GM12865 (cell line): ENCODE results near the gene NUPR2.
"Not testable (repeated sequence)": the region's sequence is repeated elsewhere in the genome, so short reads cannot be mapped to it uniquely, and the experiment has no call there.

Experiments
- DNase-seq: peaks from one replicate; pipeline ENCODE4 v3.0.0; 2010; ENCODE audit warnings: low read depth
- H3K4me3 ChIP-seq: 2 replicates; pipeline ENCODE4 v1.5.1; 2011; ENCODE audit warnings: mild to moderate bottlenecking, low read depth, low read length, control low read depth
- TF ChIP-seq, protein P1 (sequence below): IDR thresholded peaks from 2 replicates; pipeline ENCODE4 v1.5.1; 2011; ENCODE audit warnings: low read length, control low read depth, low read depth, inconsistent platforms; ENCODE audit not compliant: insufficient read depth; ENCODE audit errors: missing control alignments

NUPR2 gene

DNA sequence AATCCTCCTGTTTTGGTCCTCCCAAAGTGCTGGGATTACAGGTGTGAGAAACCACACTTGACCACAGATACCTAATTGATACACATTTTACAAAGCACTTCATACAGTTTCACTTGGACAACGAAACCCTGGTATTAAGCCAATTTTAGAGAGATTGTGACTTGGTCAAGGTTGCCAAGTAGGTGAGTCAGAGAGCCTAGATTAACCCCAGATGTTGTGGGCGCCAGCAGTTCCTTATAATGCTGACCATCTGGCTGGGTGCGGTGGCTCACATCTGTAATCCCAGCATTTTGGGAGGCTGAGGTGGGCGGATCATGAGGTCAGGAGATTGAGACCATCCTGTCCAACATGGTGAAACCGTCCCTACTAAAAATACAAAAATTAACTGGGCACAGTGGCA is 18.5 kb downstream of the NUPR2 start:
- TF ChIP-seq, protein P1, sequence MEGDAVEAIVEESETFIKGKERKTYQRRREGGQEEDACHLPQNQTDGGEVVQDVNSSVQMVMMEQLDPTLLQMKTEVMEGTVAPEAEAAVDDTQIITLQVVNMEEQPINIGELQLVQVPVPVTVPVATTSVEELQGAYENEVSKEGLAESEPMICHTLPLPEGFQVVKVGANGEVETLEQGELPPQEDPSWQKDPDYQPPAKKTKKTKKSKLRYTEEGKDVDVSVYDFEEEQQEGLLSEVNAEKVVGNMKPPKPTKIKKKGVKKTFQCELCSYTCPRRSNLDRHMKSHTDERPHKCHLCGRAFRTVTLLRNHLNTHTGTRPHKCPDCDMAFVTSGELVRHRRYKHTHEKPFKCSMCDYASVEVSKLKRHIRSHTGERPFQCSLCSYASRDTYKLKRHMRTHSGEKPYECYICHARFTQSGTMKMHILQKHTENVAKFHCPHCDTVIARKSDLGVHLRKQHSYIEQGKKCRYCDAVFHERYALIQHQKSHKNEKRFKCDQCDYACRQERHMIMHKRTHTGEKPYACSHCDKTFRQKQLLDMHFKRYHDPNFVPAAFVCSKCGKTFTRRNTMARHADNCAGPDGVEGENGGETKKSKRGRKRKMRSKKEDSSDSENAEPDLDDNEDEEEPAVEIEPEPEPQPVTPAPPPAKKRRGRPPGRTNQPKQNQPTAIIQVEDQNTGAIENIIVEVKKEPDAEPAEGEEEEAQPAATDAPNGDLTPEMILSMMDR: no peak
- H3K4me3 ChIP-seq: no peak overlapping the region
- peak; percentile 30 for DNase-seq

DNA sequence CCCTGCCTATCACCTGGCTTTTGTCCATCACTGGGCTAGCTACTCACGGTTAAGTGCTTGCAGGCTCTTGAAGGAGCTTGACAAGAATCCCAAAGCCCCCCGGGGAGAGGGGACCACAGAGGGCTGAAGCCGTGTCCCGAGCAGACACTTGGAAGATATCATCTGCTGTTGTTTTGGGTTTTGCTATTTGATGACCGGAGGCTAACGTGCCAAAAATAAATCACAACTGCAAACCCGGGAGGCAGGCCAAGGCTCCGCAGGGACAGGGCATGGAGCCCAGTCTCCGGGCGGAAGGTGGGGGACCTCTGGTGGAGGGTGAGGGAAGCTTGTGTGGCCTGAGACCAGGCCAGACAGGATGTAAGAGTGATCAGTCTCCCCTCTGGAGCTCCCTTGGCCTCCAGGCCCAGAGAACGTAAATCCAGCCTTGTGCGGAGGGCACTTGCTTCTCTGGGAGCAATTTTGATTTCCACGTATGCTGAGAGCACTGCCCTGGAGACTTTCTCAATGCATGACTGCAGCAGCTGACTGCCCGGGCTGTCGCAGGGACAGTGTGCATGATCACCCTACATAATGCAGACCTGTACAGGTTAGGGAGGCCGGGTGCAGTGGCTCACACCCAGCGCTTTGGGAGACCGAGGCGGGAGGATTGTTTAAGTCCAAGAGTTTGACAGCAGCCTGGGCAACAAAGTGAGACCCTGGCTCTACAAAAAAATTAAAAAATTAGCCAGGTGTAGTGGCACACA is 23.3 kb downstream of the NUPR2 start, which contains the start of gene PHKG1:
TSS of gene PHKG1 (minus strand) at position 164 of the 743 bp plus-strand sequence. CDS start 4,011 bp downstream, outside the sequence.
- no peak for DNase-seq
- no peak within 1 kb of the TSS for H3K4me3 ChIP-seq
- TF ChIP-seq, protein P1: no peak

DNA sequence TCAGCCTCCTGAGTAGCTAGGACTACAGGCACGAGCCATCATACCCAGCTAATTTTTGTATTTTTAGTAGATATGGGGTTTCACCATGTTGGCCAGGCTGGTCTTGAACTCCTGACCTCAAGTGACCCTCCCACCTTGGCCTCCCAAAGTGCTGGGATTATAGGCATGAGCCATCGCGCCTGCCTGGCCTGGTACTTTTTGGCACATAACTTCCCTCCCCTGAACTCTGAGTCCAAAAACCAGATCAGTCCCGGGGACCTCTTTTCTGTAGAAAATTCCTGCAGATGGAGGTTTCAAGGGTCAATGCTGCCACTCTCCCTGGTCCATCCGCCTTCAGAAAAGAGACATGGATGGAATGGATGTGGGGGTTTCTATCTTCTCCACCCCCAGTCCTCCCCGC is 23.8 kb downstream of the NUPR2 start:
- H3K4me3 ChIP-seq, DNase-seq: not testable (repeated sequence)

DNA sequence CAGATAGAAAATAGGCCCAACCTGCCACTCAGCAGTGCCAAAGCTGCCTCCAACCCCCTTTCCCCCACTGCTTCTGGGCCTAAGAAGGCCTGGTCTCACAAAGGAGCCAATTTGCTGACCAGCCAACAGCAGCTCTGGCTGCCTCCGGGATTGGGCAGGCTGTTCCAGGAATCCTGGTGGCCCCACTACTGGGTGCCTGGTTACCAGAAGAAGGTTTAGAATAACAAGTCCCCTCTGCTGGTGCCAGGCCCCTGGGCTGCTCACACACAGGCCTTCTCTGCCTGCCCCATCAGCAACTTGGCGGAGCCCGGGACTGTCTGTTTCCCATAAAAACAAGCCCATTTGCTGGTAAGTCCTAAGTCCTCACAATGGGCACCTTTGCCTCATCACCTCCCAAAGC is 24.6 kb downstream of the NUPR2 start:
- DNase-seq: no peak
- TF ChIP-seq, protein P1: no peak
- H3K4me3 ChIP-seq: no peak overlapping the region

DNA sequence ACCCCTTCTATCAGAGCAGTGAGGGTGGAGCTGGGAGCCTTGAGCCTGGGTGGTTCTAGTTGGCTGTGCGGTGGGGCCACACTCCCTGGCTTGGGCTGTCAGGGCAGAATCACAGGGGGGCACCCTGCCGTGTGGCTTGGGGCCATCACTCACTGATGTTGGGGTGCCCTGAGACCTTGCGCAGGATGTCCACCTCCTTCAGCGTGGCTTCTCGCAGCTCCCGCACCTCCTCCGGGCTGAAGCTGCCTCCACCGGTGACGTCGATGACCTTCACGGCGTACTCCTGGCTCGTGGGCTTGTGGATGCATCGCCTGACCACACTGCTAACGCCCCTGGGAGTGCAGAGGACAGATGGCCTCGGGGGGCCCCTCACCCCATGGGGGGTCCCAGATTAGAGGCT is 28.8 kb downstream of the NUPR2 start:
- DNase-seq: no peak
- no peak overlapping the region for H3K4me3 ChIP-seq
- TF ChIP-seq, protein P1: no peak

DNA sequence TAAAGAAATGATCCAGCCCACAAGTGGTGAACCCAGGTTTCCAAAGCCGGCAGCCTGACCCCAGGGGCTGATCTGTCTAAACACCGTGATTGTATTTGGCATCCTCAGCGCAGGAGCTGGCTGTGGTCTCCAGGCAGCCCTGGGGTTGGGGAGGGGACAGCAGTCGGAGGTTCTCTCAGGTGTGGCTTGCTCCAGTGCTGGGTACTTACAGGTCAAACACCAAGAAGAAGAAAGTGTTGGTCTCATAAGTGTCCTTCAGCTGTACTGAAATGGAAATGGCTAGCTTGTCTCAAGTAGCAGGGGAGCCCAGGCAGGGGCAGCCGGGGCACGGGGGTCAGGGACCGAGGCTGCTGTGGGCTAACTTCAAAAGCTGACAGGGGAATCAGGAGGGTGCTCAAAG is 29.5 kb downstream of the NUPR2 start:
- no peak overlapping the region for H3K4me3 ChIP-seq
- TF ChIP-seq, protein P1: no peak
- no peak for DNase-seq

DNA sequence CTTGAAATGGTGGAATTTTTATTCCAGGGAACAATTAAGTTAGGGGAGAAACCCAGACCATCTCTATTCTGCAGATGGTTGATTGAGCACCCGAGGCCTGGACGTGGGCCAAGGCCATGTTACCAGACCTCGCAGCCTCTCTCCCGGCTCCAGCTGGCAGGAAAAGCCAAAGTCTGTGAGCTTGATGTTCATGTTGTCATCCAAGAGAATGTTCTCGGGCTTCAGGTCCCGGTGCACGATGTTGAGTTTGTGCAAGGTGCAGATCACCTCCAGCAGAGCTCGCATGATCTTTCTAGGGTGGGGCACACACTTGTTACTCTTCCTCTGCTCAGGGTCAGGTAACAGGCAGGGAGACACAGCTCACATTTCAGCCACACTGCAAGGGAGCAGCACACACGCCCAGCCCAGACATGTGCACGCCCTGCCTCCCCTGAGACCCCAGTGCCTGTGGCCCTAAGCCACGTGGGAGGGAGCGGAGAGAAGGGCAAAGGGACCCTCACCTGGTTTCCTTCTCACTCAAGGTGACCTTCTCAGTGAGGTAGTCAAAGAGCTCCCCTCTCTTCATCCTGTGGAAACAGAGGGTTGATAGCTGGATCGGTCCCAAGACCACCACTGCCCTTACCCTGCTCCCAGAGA is 32.9 kb downstream of the NUPR2 start:
- no peak overlapping the region for H3K4me3 ChIP-seq
- TF ChIP-seq, protein P1: no peak
- DNase-seq: no peak
